GM04504 (cell line): ENCODE data around the gene MBNL2.

Experiments used
- DNase-seq: peaks from one replicate; pipeline ENCODE4 v3.0.0-alpha.2; 2012; ENCODE audit warnings: low read depth

Gene MBNL2

GRCh38 chr13:97234236-97234635 lies 12.1 kb downstream of the MBNL2 start:
- no peak for DNase-seq

- no peak for DNase-seq
Measured at GRCh38 chr13:97234742-97235141, 12.6 kb downstream of the MBNL2 start.

- DNase-seq: no peak
Measured at GRCh38 chr13:97235549-97236231, 13.6 kb downstream of the MBNL2 start.

GRCh38 chr13:97237388-97237787 lies 15.3 kb downstream of the MBNL2 start:
- DNase-seq: no peak

GRCh38 chr13:97238432-97238831 lies 16.3 kb downstream of the MBNL2 start:
- no peak for DNase-seq

- DNase-seq: no peak
Measured at GRCh38 chr13:97238883-97239282, 16.8 kb downstream of the MBNL2 start.

- DNase-seq: no peak
Measured at GRCh38 chr13:97239306-97239705, 17.2 kb downstream of the MBNL2 start.

GRCh38 chr13:97239943-97240787 lies 18.0 kb downstream of the MBNL2 start:
- DNase-seq: no peak

- DNase-seq: no peak
Measured at GRCh38 chr13:97240788-97241734, 18.9 kb downstream of the MBNL2 start.

GRCh38 chr13:97241761-97242160 lies 19.6 kb downstream of the MBNL2 start:
- DNase-seq: no peak

- no peak for DNase-seq
Measured at GRCh38 chr13:97242755-97243497, 20.8 kb downstream of the MBNL2 start.

- DNase-seq: no peak
Measured at GRCh38 chr13:97243915-97244781, 22.0 kb downstream of the MBNL2 start.

- no peak for DNase-seq
Measured at GRCh38 chr13:97245011-97245410, 22.9 kb downstream of the MBNL2 start.

GRCh38 chr13:97246596-97247158 lies 24.5 kb downstream of the MBNL2 start:
- no peak for DNase-seq

GRCh38 chr13:97248243-97248642 lies 26.1 kb downstream of the MBNL2 start:
- no peak for DNase-seq

GRCh38 chr13:97249093-97249795 lies 27.1 kb downstream of the MBNL2 start:
- DNase-seq: no peak

- no peak for DNase-seq
Measured at GRCh38 chr13:97249796-97250495, 27.8 kb downstream of the MBNL2 start.

- DNase-seq: no peak
Measured at GRCh38 chr13:97250560-97250959, 28.4 kb downstream of the MBNL2 start.

GRCh38 chr13:97252735-97253134 lies 30.6 kb downstream of the MBNL2 start:
- DNase-seq: no peak
